ENCODE measurements around the gene PGGT1B. TPM values are rescaled to one million over a fixed set of nuclear protein-coding genes. Genes with fewer than 3 reads are reported as not detected.

The PGGT1B gene
- total RNA-seq, 1 donor from 2014 or later = 4.6 TPM

- no peak overlapping the region for H3K4me3 ChIP-seq (ENCODE audit: low read depth, low read length)
- TF ChIP-seq CTCF (conservative IDR thresholded peaks at IDR 0.05; ENCODE audit: low read depth, low read length) = no peak
- DNase-seq (ENCODE audit: low read depth) = no peak
Measured at GRCh38 chr5:115237066-115237465, 25.6 kb downstream of the PGGT1B start.

GRCh38 chr5:115236599-115236998 is 26.1 kb downstream of the PGGT1B start:
- TF ChIP-seq CTCF (conservative IDR thresholded peaks at IDR 0.05; ENCODE audit: low read depth, low read length) = no peak
- DNase-seq (ENCODE audit: low read depth) = no peak
- H3K4me3 ChIP-seq (ENCODE audit: low read depth, low read length) = no peak overlapping the region

DNA sequence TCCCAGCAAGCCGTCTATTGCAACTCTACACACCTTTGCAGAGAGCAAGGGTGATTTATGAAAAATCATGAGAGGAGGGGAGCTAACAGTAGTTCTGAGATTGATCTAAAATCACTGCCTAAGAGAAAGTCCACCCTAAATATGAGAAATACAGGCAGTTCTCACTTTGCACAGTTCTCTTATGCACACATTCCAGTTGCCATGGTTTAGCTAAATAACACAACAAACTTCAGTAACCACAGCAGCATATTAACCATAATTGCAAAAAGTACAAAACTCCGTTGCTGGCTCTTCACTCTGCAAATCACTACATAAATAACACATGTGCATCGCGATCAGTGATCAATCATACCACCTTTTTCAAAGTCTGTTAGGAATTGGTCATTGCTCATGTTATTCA is 31.1 kb downstream of the PGGT1B start:
- no peak for TF ChIP-seq CTCF (conservative IDR thresholded peaks at IDR 0.05; ENCODE audit: low read depth, low read length)
- no peak overlapping the region for H3K4me3 ChIP-seq (ENCODE audit: low read depth, low read length)
- DNase-seq (ENCODE audit: low read depth) = no peak

GRCh38 chr5:115229606-115230005 is 33.1 kb downstream of the PGGT1B start:
- no peak overlapping the region for H3K4me3 ChIP-seq (ENCODE audit: low read depth, low read length)
- no peak for TF ChIP-seq CTCF (conservative IDR thresholded peaks at IDR 0.05; ENCODE audit: low read depth, low read length)
- no peak for DNase-seq (ENCODE audit: low read depth)

- H3K4me3 ChIP-seq (ENCODE audit: low read depth, low read length) = no peak overlapping the region
- no peak for DNase-seq (ENCODE audit: low read depth)
- TF ChIP-seq CTCF (conservative IDR thresholded peaks at IDR 0.05; ENCODE audit: low read depth, low read length) = no peak
Measured at GRCh38 chr5:115227281-115227680, 35.4 kb downstream of the PGGT1B start.

GRCh38 chr5:115214541-115214940 is 48.1 kb downstream of the PGGT1B start:
- no peak for DNase-seq (ENCODE audit: low read depth)
- TF ChIP-seq CTCF (conservative IDR thresholded peaks at IDR 0.05; ENCODE audit: low read depth, low read length) = no peak
- no peak overlapping the region for H3K4me3 ChIP-seq (ENCODE audit: low read depth, low read length)

DNA sequence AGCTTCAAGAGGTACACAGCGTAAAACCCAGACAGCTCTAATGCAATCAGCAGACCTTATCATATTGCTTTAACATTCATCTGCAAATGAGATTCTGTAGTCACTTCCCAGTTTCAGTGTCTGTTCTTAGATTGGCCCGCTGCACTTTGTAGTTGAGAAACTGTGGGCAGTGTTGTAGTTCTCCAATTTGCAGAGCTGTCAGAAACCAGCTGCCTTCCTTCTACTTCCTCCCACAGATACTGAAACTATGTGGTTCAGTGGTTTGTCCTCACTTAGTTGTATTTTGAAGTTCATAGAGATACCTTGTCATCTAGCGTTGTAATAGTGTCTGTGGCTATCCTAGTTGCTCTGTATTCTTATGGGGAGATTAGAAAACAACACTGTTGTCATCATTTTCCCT is 53.4 kb downstream of the PGGT1B start:
- DNase-seq (ENCODE audit: low read depth) = no peak
- no peak overlapping the region for H3K4me3 ChIP-seq (ENCODE audit: low read depth, low read length)
- TF ChIP-seq CTCF (conservative IDR thresholded peaks at IDR 0.05; ENCODE audit: low read depth, low read length) = no peak

Data from epithelial cell of proximal tubule (primary cell).